Measurements from ENCODE around the gene ACOT4.
"Not testable (repeated sequence)": the region's sequence is repeated elsewhere in the genome, so short reads cannot be mapped to it uniquely, and the experiment has no call there.

ACOT4 gene

GRCh38 chr14:73567358-73567757, 24.3 kb upstream of the ACOT4 start:
- Histone ChIP-seq H3K4me3 (ENCODE audit: low read depth, low read length) (no peak overlapping the region), H3K4me1 (peaks cover 3% of the 10 kb centered on the region; the same call in 1 of the 2 replicates), H3K36me3 (peaks cover 3% of the 10 kb centered on the region; the same call in 1 of the 2 replicates), H3K9me3 (no peaks in the 10 kb centered on the region), H3K27me3 (no peaks in the 10 kb centered on the region)
- no peak for DNase-seq
- TF ChIP-seq CTCF (IDR thresholded peaks at IDR 0.05; ENCODE audit: low read depth, low read length): no peak

- Histone ChIP-seq H3K4me1 (peaks cover 3% of the 10 kb centered on the region; the same call in 1 of the 2 replicates), H3K27me3 (no peaks in the 10 kb centered on the region), H3K9me3 (no peaks in the 10 kb centered on the region), H3K4me3 (ENCODE audit: low read depth, low read length) (peak overlapping the region; percentile 62), H3K36me3 (peaks cover 3% of the 10 kb centered on the region; the same call in 1 of the 2 replicates)
- DNase-seq: no peak
- no peak for TF ChIP-seq CTCF (IDR thresholded peaks at IDR 0.05; ENCODE audit: low read depth, low read length)
Measured at GRCh38 chr14:73567951-73568885, 23.5 kb upstream of the ACOT4 start.

GRCh38 chr14:73568886-73569184, 22.8 kb upstream of the ACOT4 start:
- H3K9me3 ChIP-seq, H3K4me1 ChIP-seq, H3K36me3 ChIP-seq, DNase-seq, H3K27me3 ChIP-seq: not testable (repeated sequence)
- H3K4me3 ChIP-seq (ENCODE audit: low read depth, low read length): peak overlapping the region; percentile 62

GRCh38 chr14:73569185-73569958, 22.3 kb upstream of the ACOT4 start, which contains the start of gene ACOT2:
TSS of gene ACOT2 (plus strand) at chr14:73569213. CDS start at chr14:73569241, 28 bp downstream.
- H3K4me1 ChIP-seq, H3K36me3 ChIP-seq, H3K27me3 ChIP-seq, H3K9me3 ChIP-seq: not testable (repeated sequence)
- H3K4me3 ChIP-seq (ENCODE audit: low read depth, low read length): peak within 1 kb of the TSS; percentile 62
- peak; percentile 16; the same call in 1 of the 2 replicates for TF ChIP-seq CTCF (IDR thresholded peaks at IDR 0.05; ENCODE audit: low read depth, low read length)
- DNase-seq: peak; percentile 88

- DNase-seq: peak; percentile 59
- not testable (repeated sequence) for H3K4me3 ChIP-seq (ENCODE audit: low read depth, low read length)
Measured at GRCh38 chr14:73570913-73571312, 20.8 kb upstream of the ACOT4 start.

GRCh38 chr14:73573034-73573433, 18.6 kb upstream of the ACOT4 start:
- not testable (repeated sequence) for DNase-seq; H3K9me3 ChIP-seq; H3K36me3 ChIP-seq; H3K4me1 ChIP-seq; H3K4me3 ChIP-seq (ENCODE audit: low read depth, low read length); H3K27me3 ChIP-seq

More at GRCh38 chr14:73570913-73571312, 20.8 kb upstream of the ACOT4 start:
- not testable (repeated sequence) for H3K9me3 ChIP-seq, H3K4me1 ChIP-seq, H3K36me3 ChIP-seq, H3K27me3 ChIP-seq
- peak; percentile 66 for TF ChIP-seq CTCF (IDR thresholded peaks at IDR 0.05; ENCODE audit: low read depth, low read length)

GRCh38 chr14:73573740-73574139, 17.9 kb upstream of the ACOT4 start:
- H3K4me1 ChIP-seq; H3K4me3 ChIP-seq (ENCODE audit: low read depth, low read length); H3K9me3 ChIP-seq; H3K27me3 ChIP-seq; DNase-seq: not testable (repeated sequence)
- peaks cover 13% of the 10 kb centered on the region for H3K36me3 ChIP-seq

GRCh38 chr14:73574251-73574650, 17.4 kb upstream of the ACOT4 start:
- not testable (repeated sequence) for H3K4me3 ChIP-seq (ENCODE audit: low read depth, low read length); H3K4me1 ChIP-seq; DNase-seq; H3K9me3 ChIP-seq; H3K27me3 ChIP-seq
- peaks cover 13% of the 10 kb centered on the region for H3K36me3 ChIP-seq
